HepG2 (cell line): Measurements from ENCODE around the gene TEKT5. TPM values are rescaled to one million over a fixed set of nuclear protein-coding genes. Genes with fewer than 3 reads are reported as not detected.

ENCODE experiments used
- MTA1 ChIP-seq: sonication (generic); formaldehyde crosslinking; IDR thresholded peaks from 2 replicates; pipeline ENCODE4 v1.4.0; 2020; ENCODE audit warnings: missing genetic modification reagents, mild to moderate bottlenecking, borderline replicate concordance
- MYPOP ChIP-seq: sonication (generic); formaldehyde crosslinking; IDR thresholded peaks from 2 replicates; pipeline ENCODE4 v1.8.1; 2023; ENCODE audit warnings: mild to moderate bottlenecking, moderate library complexity, missing genetic modification reagents
- PAWR ChIP-seq: sonication (generic); formaldehyde crosslinking; IDR thresholded peaks from 2 replicates; pipeline ENCODE4 v1.4.0; 2020; ENCODE audit warnings: missing genetic modification reagents, mild to moderate bottlenecking, borderline replicate concordance
- RORA ChIP-seq: sonication (generic); formaldehyde crosslinking; IDR thresholded peaks from 2 replicates; pipeline ENCODE4 v1.5.0; 2020; ENCODE audit warnings: mild to moderate bottlenecking, missing genetic modification reagents, moderate library complexity
- SP1 ChIP-seq, 2 experiments: fragments of 450-650 bp in 1 of 2; sonication (generic) in 1 of 2; formaldehyde crosslinking in 1 of 2; IDR thresholded peaks; 2 replicates each; pipeline versions ENCODE4 v1.4.0 to v1.6.1; 2016 to 2020; ENCODE audit warnings: missing genetic modification reagents in 1 of 2
- SRSF4 ChIP-seq: fragments of 200-400 bp; formaldehyde crosslinking; IDR thresholded peaks from one replicate; pipeline ENCODE4 v1.6.1; 2018; ENCODE audit warnings: mild to moderate bottlenecking, low read depth, low read length, moderate library complexity; ENCODE audit not compliant: poor library complexity, severe bottlenecking
- TAF1 ChIP-seq: sonication (generic); formaldehyde crosslinking; IDR thresholded peaks from 2 replicates; pipeline ENCODE4 v1.4.0; 2020; ENCODE audit warnings: missing genetic modification reagents
- TRIM22 ChIP-seq: fragments of 450-650 bp; IDR thresholded peaks from 2 replicates; pipeline ENCODE4 v1.6.1; 2017
- ZBTB1 ChIP-seq: sonication (generic); formaldehyde crosslinking; IDR thresholded peaks from 2 replicates; pipeline ENCODE4 v1.4.0; 2020; ENCODE audit warnings: missing genetic modification reagents, borderline replicate concordance
- ZC3H4 ChIP-seq: sonication (generic); formaldehyde crosslinking; IDR thresholded peaks from 2 replicates; pipeline ENCODE4 v1.4.0; 2020; ENCODE audit warnings: missing genetic modification reagents, borderline replicate concordance
- ZFAT ChIP-seq: sonication (generic); formaldehyde crosslinking; conservative IDR thresholded peaks from 2 replicates; pipeline ENCODE4 v1.8.1; 2023; ENCODE audit warnings: missing genetic modification reagents, inconsistent platforms
- ZNF274 ChIP-seq: sonication (generic); formaldehyde crosslinking; IDR thresholded peaks from 2 replicates; pipeline ENCODE4 v1.5.1; 2020; ENCODE audit warnings: mild to moderate bottlenecking, missing genetic modification reagents
- ZNF513 ChIP-seq: sonication (generic); formaldehyde crosslinking; conservative IDR thresholded peaks from 2 replicates; pipeline ENCODE4 v1.5.0; 2020; ENCODE audit warnings: missing genetic modification reagents
- ZNF619 ChIP-seq: sonication (generic); formaldehyde crosslinking; IDR thresholded peaks from 2 replicates; pipeline ENCODE4 v1.4.0; 2020; ENCODE audit warnings: mild to moderate bottlenecking, missing genetic modification reagents
- ZNF639 ChIP-seq: conservative IDR thresholded peaks from 2 replicates; pipeline ENCODE4 v1.6.1; 2018; ENCODE audit warnings: missing genetic modification reagents
- ZNF788 ChIP-seq: sonication (generic); formaldehyde crosslinking; IDR thresholded peaks from 2 replicates; pipeline ENCODE4 v1.5.0; 2020; ENCODE audit warnings: mild to moderate bottlenecking, missing genetic modification reagents, borderline replicate concordance
- ZNF878 ChIP-seq: sonication (generic); formaldehyde crosslinking; IDR thresholded peaks from 2 replicates; pipeline ENCODE4 v1.8.1; 2023; ENCODE audit warnings: mild to moderate bottlenecking, missing genetic modification reagents, moderate library complexity
- polyA plus RNA-seq, 8 experiments: library from polyadenylated mRNA; depleted of rRNA in 3 of 8; stranded (reverse) in 7 of 8; unstranded in 1 of 8; fragments of >200 nt; fragmentation: Illumina TruSeq in 4 of 8; extraction: Trizol in 4 of 8; gene quantifications; 2 replicates each; pipeline versions ENCODE4 v1.2.1 to v1.2.3, GENCODE V29; 2011 to 2016; ENCODE audit warnings: low read depth in 4 of 8, missing spikeins in 1 of 8, mixed read lengths in 1 of 8; ENCODE audit not compliant: insufficient read depth in 1 of 8
- total RNA-seq, 5 experiments: library from RNA; depleted of rRNA; stranded (reverse); fragments of >200 nt; fragmentation: Illumina TruSeq; extraction: Trizol; gene quantifications; 2 replicates each; pipeline ENCODE4 v1.2.3, GENCODE V29; 2016; ENCODE audit warnings: low read depth in 1 of 5

TEKT5 gene
- total and polyA plus RNA-seq, 2 of the 13 experiments (the other 11 are each of a cell fraction or from before 2014, with no cell fraction given) = 0.16 TPM; not detected in 1

GRCh38 chr16:10743610-10744369 lies 49.1 kb upstream of the TEKT5 start, which contains the start of gene NUBP1 (continued):
- peak; percentile 90; the same call in 1 of the 2 replicates for TF ChIP-seq ZBTB1
- TF ChIP-seq ZC3H4 (CRISPR knock-in tag) = peak; percentile 96; the same call in 1 of the 2 replicates
- TF ChIP-seq RORA (CRISPR knock-in tag) = no peak
- TF ChIP-seq PAWR (CRISPR knock-in tag) = peak; percentile 97; the same call in 1 of the 2 replicates
- TF ChIP-seq ZNF513 (CRISPR knock-in tag) = no peak
- peak; percentile 99 for TF ChIP-seq ZNF788
- TF ChIP-seq TAF1 = peak; percentile 96
- TF ChIP-seq ZNF878 (CRISPR knock-in tag) = peak; percentile 73
- TF ChIP-seq ZFAT (CRISPR knock-in tag) = peak; percentile 55; the same call in 1 of the 2 replicates
- TF ChIP-seq TRIM22 = no peak
- peak; percentile 88 for TF ChIP-seq MYPOP (CRISPR knock-in tag)
- TF ChIP-seq ZNF619 (CRISPR knock-in tag) = peak; percentile 94
- TF ChIP-seq SRSF4 = peak; percentile 73
- TF ChIP-seq MTA1 = peak; percentile 93; the same call in 1 of the 2 replicates
- TF ChIP-seq ZNF639 (CRISPR knock-in tag) = peak; percentile 91
- peak; percentile 99 for TF ChIP-seq ZNF274
- TF ChIP-seq SP1 (IDR thresholded peaks at IDR 0.05) = 0 out of 2 replicates have a peak, but pooled peaks have one; percentile 59
- TF ChIP-seq SP1 (CRISPR knock-in tag; IDR thresholded peaks at IDR 0.05) = peak; percentile 72
